GM12878 (cell line): ENCODE data around the gene KLHL1.

Source experiments
- BACH1 ChIP-seq: fragments of 450-650 bp; IDR thresholded peaks from 2 replicates; pipeline ENCODE4 v1.6.1; 2017; ENCODE audit warnings: mild to moderate bottlenecking, borderline replicate concordance
- BCL3 ChIP-seq: IDR thresholded peaks from 2 replicates; pipeline ENCODE4 v1.6.1; 2011; ENCODE audit warnings: borderline replicate concordance, low read depth, mild to moderate bottlenecking, moderate library complexity, low read length; ENCODE audit not compliant: insufficient read depth, poor library complexity, severe bottlenecking
- CEBPB ChIP-seq, 2 experiments: fragments of 150-350 bp in 1 of 2; IDR thresholded peaks; 2 replicates each; pipeline ENCODE4 v1.6.1; 2012 to 2014; ENCODE audit warnings: low read depth in 2 of 2, low read length in 2 of 2, borderline replicate concordance in 1 of 2, inconsistent platforms in 1 of 2
- CHD2 ChIP-seq: IDR thresholded peaks from 2 replicates; pipeline ENCODE4 v1.6.1; 2011; ENCODE audit warnings: low read depth, low read length, improper control_type of control experiment, borderline replicate concordance
- CTCF ChIP-seq, 3 experiments: IDR thresholded peaks in 2 of 3; conservative IDR thresholded peaks in 1 of 3; 2 replicates each; pipeline ENCODE4 v1.5.1; 2011; ENCODE audit warnings: low read depth in 3 of 3, low read length in 3 of 3, mild to moderate bottlenecking in 3 of 3, control low read depth in 2 of 3, moderate library complexity in 2 of 3, inconsistent platforms in 1 of 3, mixed read lengths in 1 of 3; ENCODE audit not compliant: control insufficient read depth in 2 of 3, insufficient read depth in 1 of 3; ENCODE audit errors: extremely low read depth in 1 of 3
- EGR1 ChIP-seq, 2 experiments: IDR thresholded peaks; 1 replicate in 1 of 2; 2 replicates in 1 of 2; pipeline ENCODE4 v1.6.1; 2011 to 2012; ENCODE audit warnings: low read depth in 2 of 2, low read length in 2 of 2, borderline replicate concordance in 1 of 2, mild to moderate bottlenecking in 1 of 2, moderate library complexity in 1 of 2
- FOXM1 ChIP-seq: IDR thresholded peaks from 2 replicates; pipeline ENCODE4 v1.6.1; 2012; ENCODE audit warnings: low read depth, mild to moderate bottlenecking, inconsistent platforms, low read length, moderate library complexity
- SMC3 ChIP-seq: IDR thresholded peaks from 2 replicates; pipeline ENCODE4 v1.6.1; 2011; ENCODE audit warnings: low read length, improper control_type of control experiment, borderline replicate concordance
- SP1 ChIP-seq: IDR thresholded peaks from one replicate; pipeline ENCODE4 v1.6.1; 2011; ENCODE audit warnings: low read depth, low read length
- YY1 ChIP-seq: IDR thresholded peaks from 2 replicates; pipeline ENCODE4 v1.6.1; 2011; ENCODE audit warnings: low read depth, mild to moderate bottlenecking, low read length
- TF ChIP-seq, protein P1 (sequence below): IDR thresholded peaks from 2 replicates; pipeline ENCODE4 v1.6.1; 2012; ENCODE audit warnings: low read depth, low read length, improper control_type of control experiment

DNA sequence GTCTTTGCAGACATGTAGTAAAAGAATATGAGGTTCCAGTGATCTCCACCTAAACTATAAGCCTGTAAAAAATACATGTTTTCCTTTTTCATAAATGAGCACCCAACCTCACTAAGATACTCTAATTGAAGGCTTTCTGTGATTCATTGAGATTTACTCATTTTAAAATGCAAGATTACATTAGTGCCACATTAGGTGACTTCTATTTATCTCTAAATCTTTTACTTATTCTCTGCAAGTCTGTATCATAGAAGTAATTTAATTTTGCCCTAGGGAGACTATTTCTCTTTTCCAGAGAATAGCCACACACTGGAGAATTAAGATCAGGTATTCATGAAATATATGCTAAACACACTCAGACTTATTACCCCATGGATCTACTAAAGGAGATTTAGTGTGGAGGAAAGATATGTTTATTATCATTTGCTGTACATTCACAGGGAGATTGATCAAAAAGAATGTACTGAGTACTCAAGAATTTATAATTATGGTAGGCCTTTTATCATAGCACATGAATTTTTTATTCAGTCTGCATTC is 290.9 kb downstream of the KLHL1 start:
- TF ChIP-seq FOXM1 (no peak), CEBPB (IDR thresholded peaks at IDR 0.05; ENCODE audit: borderline replicate concordance in 1 of 2, low read depth in 2 of 2, low read length in 2 of 2) (no peak), CTCF (IDR thresholded peaks at IDR 0.05 in 2 of 3, conservative IDR thresholded peaks at IDR 0.05 in 1 of 3; ENCODE audit: control insufficient read depth in 2 of 3, extremely low read depth in 1 of 3, insufficient read depth in 1 of 3, low read depth in 3 of 3, low read length in 3 of 3) (no peak), CHD2 (no peak), BACH1 (no peak), EGR1 (IDR thresholded peaks at IDR 0.05; ENCODE audit: borderline replicate concordance in 1 of 2, low read depth in 2 of 2, low read length in 2 of 2) (no peak), SMC3 (no peak), SP1 (no peak), BCL3 (no peak), YY1 (no peak)
- TF ChIP-seq, protein P1, sequence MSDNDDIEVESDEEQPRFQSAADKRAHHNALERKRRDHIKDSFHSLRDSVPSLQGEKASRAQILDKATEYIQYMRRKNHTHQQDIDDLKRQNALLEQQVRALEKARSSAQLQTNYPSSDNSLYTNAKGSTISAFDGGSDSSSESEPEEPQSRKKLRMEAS: no peak
